ENCODE measurements around the gene THAP5.

DNA sequence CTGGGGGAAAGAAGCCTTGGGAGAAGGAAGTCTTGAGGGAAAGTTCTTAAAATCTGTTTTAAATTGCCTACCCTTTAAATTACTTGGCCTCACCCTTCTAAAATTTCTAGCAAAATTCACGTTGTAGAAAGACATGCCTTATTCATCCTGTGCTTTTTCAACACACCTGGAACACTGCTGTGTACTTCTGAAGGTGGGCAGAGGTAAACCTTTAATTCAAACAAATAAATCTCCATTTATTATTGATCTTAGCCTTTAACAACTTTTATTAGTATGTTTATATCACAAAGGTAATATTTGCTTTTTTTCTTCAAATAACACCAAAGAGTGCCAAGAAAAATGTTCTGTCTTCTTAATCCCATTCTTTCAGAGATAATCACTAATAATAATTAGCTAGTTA lies 30.9 kb upstream of the THAP5 start:
- TF ChIP-seq HDAC2 (IDR thresholded peaks at IDR 0.05) (no peak), RNF2 (IDR thresholded peaks at IDR 0.05; ENCODE audit: borderline replicate concordance, low read depth) (no peak)
- TF ChIP-seq, protein P1, sequence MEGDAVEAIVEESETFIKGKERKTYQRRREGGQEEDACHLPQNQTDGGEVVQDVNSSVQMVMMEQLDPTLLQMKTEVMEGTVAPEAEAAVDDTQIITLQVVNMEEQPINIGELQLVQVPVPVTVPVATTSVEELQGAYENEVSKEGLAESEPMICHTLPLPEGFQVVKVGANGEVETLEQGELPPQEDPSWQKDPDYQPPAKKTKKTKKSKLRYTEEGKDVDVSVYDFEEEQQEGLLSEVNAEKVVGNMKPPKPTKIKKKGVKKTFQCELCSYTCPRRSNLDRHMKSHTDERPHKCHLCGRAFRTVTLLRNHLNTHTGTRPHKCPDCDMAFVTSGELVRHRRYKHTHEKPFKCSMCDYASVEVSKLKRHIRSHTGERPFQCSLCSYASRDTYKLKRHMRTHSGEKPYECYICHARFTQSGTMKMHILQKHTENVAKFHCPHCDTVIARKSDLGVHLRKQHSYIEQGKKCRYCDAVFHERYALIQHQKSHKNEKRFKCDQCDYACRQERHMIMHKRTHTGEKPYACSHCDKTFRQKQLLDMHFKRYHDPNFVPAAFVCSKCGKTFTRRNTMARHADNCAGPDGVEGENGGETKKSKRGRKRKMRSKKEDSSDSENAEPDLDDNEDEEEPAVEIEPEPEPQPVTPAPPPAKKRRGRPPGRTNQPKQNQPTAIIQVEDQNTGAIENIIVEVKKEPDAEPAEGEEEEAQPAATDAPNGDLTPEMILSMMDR (IDR thresholded peaks at IDR 0.05), result no peak
